Astrocyte (in vitro differentiated cells and primary cell): ENCODE data around the gene CDC14B.

ENCODE experiments used
- EZH2 ChIP-seq: IDR thresholded peaks from 2 replicates; pipeline ENCODE4 v1.6.1; 2012; ENCODE audit warnings: mild to moderate bottlenecking, low read length, inconsistent platforms; ENCODE audit not compliant: insufficient read depth
- TF ChIP-seq, protein P1 (sequence below): IDR thresholded peaks from 2 replicates; pipeline ENCODE4 v1.5.1; 2011; ENCODE audit warnings: low read depth, mild to moderate bottlenecking, inconsistent platforms, low read length, moderate library complexity; ENCODE audit not compliant: insufficient read depth

DNA sequence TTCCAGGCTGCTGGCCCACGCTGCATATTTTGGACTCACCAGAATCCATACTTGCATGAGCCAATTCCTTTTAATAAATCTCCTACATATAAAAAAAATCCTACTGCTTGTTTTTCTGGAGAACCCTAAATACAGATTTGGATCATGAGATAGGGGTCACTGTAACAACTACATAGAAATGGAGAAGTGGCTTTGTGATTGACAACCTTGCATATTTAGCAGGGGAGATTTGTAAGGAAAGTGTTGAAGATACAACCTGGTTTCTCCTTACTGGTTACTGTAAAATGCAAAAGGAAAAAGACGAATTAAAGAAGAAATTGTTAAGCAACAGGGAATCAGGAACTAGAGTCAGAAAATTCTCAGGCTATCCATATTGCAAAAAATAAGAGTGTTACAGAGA lies 94.9 kb downstream of the CDC14B start:
- TF ChIP-seq, protein P1, sequence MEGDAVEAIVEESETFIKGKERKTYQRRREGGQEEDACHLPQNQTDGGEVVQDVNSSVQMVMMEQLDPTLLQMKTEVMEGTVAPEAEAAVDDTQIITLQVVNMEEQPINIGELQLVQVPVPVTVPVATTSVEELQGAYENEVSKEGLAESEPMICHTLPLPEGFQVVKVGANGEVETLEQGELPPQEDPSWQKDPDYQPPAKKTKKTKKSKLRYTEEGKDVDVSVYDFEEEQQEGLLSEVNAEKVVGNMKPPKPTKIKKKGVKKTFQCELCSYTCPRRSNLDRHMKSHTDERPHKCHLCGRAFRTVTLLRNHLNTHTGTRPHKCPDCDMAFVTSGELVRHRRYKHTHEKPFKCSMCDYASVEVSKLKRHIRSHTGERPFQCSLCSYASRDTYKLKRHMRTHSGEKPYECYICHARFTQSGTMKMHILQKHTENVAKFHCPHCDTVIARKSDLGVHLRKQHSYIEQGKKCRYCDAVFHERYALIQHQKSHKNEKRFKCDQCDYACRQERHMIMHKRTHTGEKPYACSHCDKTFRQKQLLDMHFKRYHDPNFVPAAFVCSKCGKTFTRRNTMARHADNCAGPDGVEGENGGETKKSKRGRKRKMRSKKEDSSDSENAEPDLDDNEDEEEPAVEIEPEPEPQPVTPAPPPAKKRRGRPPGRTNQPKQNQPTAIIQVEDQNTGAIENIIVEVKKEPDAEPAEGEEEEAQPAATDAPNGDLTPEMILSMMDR = no peak
- no peak for TF ChIP-seq EZH2
